HG02642 (cell line): ENCODE data around the gene CDC6.

Experiments used
- ATAC-seq: cut with Tn5 transposase; IDR thresholded peaks from one replicate; pipeline ENCODE4 v1.9.1; 2021; ENCODE audit warnings: mild to moderate bottlenecking; ENCODE audit not compliant: unreplicated experiment, poor library complexity

Gene CDC6

DNA sequence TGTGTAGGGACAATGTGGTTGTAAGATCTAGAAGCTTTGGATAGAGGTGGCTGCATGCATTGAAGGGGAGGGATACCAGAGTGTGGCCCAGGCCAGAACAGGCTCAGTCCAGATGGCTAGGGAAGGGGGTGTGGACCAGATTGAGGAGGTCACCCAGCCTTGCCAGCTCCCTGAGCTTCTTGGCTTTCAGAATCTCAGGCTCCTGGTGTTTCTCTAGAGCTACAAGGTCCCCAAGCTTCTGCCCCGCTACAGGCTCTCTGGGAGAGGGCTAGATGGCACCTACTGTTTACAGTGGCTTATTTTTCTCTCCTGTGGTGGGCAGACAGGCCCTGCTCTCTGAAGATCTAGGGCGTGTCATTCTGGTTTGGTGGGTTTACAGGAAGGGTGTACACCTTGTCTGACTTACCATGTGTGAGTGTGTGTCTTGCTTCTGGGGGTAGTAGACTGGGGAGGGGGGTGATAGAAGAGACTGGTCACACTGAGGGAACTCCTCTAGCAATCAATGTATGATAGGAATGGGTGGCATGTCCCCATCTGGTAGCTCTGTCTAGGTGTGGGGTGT is 22.4 kb downstream of the CDC6 start:
- no peak for ATAC-seq

DNA sequence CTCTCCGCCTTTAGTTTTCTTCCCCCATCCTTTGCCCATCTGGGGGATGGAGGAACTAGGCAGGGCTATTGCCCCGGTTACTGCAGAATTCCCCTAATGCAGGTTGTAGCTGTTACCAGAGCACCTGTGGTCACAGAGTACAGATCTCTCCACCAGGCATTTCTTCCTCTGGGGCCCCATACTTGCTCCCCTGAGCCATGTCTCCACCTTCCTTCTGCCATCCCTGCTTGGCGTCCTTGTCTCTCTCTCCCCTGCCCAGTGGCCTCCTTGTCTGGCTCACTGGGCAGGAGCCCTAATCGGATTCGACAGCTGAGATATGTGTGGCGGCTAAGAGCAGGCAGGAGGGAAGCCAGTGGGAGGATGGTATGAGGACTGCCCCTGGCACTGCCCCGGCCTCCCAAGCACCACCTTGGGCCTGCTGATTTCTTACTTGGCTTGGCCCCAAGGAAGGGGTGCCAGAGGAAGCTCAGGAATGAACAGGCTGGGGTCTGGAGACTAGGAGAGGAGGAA is 23.3 kb downstream of the CDC6 start:
- ATAC-seq = no peak

DNA sequence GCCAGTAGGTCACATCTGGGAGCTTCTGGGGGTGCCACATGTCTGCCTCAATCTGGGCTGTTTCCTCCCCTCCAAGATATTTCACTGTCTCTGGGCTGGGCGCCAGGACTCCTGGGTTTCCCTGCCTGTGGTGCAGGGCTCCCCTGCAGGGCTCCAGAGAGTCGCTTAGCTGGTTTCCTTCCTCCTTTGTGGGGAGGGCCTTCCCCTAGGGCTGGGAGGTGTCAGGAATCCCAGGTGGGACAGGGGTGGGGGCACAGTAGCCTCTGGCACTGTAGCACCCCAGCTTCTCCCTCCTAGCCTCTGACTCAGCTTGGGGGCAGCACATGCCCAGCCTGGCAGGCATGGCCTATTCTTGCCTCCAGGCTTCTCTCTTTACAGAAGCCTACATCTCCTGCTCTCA is 23.9 kb downstream of the CDC6 start:
- ATAC-seq = no peak

GRCh38 chr17:40312131-40312731 is 24.6 kb downstream of the CDC6 start:
- no peak for ATAC-seq

DNA sequence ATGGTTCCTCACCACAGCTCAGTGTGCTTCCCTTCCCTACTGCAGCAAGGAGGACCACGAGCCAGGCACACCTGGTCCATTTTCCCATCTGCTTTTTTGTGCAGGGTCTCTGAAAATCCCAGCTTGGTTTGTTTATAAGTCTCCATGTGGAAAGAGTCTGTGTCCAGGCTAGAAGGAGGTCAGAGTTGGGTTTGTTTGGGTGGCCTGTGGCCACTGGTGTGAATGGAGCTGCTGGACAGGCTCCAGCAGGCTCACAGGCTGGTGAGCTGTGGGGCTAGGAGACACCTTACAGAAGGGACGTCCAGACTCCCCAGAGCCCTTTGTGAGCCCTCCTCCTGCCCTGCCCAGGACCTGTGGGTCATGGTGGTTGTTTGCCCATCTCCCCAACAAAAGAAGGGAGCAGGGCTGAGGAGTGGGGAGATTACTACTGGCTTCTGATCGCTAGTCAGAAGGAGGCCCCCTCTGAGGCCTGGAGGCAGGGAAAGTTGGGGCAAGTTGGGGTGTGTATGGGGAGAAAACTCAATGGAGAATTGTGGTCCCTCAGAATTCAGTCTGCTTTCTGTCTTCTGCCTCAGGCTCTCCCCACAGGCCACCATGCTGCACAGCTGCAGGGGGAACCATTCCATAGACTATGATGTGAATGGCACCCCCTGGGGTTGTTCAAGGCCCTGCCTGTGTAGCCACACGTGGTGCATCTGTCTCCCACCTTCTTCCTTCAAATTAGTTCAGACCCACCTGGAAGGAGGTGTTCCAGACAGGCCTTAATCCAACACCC is 25.4 kb downstream of the CDC6 start:
- no peak for ATAC-seq

DNA sequence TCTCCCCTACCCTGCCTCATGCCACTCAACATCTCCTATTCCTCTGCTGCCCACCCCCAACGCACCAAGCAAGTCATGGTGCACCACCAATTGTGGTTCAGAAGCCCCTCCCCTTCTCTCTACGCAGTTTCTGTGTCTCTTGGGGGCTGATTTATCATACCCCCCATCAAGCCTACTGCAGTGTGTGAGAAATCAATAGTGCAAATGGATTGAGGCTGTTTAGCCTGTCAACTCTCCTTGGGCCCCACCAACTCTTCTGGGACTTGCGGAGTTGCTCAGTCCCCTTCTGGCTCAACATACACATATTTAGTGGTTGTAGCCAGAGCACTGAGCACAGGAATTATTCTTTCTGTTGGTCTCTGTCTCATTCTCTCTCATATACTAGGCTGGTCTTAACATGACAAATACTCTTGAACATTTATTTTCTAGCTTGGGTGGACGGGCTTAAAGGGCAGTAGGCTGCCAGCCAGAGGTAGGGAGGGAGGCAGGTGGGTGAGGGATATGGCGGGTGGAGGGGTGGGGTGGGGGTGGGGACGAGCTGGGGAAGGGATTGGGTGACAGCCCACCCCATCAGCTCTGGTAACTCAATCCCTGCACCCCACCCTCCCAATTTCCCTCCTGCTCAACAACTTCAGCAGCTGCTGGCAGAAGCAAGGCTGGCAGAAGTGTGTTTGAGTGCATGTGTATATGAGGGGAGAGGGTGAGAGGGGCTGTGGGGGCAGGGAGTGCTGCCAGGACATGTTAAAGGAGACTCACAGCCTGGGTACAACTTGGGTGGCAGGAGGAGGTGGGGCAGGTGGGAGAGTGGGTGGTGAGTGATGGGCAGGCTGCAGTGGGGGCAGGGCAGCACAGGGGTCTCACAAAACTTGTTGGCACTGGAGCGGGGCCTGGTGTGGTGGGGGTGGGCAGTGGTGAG is 26.2 kb downstream of the CDC6 start:
- no peak for ATAC-seq

DNA sequence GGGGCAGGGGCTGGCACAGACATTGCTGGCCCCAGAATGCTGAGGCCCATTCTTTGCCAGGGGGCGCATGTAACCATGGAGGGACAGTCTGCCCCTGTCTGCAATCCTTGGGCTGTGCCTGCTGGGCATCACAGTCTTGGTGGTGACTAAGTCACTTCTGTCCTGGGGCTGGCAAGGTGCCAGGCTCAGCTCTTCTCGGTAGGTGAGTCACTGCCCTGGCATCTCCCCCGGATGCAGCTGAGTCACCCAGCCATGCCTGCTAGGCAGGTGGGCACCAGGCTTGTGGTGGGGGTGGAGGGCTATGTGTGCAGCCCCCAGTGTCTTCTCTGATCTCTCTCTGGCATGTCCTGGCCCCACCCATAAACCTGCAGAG is 26.9 kb downstream of the CDC6 start:
- ATAC-seq = no peak

DNA sequence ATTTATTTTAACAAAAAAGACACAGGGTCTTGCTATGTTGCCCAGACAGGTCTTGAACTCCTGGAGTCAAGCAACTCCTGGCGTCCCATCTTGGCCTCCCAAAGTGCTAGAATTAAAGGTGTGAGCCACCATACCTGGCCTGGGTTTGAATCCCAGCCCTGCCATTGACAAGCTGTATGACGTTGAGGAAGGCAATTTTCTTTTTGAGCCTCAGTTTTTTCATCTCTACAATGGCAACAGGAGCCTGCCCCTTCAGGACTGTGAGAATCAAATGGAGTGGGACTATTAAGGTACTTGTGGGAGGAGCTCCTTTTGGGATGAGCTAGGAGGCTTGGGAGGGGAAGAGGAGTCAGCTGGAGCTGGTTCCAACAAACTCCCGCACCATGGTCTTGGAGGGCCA is 27.5 kb downstream of the CDC6 start:
- ATAC-seq = no peak

DNA sequence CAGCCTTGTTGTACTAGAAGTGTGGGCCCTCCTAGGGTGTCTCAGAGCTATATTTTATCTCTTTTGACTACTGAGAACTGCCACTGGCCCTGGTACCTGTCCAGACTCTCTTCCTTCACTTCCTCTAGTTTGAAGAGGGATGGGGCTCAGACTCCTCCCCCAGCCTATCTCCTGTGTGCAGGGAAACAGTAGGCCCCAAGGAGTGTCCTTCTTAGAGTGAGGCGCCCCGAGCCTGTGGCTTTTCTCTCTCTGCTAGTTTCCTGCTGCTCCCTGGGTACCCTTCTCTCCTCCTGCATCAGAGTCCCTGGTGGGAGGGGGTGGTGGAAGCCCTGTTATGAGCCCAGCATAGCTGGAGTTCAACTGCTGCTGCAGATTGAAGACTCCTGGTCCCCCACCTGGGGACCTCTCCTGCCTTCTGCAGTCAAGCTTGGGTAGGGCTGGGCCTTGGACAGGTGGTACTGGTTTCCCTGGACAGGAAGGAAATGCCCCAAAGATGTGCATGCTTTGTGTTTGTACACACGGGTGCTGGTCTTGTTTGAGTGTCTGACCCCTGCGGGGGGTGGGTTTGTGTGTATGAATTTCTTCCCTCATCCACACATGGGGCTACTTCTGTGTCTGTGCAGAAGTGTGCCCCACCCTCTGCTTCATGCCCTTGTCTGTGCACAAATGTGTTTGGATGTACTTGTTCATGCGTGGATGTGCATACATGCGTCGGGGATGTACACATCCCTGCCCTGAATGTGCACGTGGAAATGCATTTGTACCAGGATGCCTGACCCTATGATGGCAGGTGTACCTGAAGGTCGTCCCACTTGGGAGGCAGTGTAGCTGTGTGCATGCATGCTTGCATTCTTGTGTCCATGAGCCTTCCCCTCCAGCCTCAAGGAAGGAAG is 28.2 kb downstream of the CDC6 start:
- ATAC-seq = no peak

DNA sequence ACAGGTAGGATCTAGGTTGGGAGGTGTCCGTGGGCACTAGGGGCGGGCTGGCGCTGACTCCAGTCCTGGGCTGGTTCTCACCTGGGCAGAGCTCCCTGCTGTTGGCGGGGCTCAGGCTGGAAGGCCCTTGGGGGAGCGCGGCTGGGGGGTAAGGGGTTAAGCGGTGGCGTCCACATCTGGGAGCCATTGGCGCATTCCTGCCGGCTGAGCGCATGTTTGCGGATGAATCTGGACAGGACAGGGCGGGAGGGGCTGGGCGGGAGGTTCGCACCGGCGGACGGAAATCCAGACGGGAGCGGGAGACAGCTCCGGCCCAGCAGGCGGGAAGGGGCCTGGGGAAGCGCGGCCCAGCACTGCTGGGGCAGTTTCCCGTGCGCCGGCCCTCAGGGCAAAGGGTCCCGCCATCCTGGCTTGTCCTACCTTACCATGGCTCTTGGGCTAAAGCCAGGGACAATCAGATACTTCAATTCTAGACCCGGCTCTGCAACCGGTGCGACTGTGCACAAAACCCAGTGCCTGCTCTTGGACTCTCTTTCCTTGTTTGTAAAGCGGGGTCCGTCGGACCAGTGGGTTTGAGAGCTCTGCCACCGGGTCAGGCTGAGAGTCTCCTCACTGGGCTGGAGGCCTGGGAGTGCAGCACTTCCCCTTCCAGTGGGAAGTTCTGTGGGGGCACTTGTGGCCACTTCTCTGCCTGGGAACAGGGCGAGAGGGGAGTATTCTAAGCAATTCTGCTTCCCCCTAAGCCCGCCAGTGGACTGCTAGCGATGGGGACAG is 29.1 kb downstream of the CDC6 start:
- no peak for ATAC-seq

GRCh38 chr17:40317345-40317873 is 29.7 kb downstream of the CDC6 start:
- no peak for ATAC-seq

- ATAC-seq = peak; percentile 63
Measured at GRCh38 chr17:40317880-40318829, 30.5 kb downstream of the CDC6 start.

DNA sequence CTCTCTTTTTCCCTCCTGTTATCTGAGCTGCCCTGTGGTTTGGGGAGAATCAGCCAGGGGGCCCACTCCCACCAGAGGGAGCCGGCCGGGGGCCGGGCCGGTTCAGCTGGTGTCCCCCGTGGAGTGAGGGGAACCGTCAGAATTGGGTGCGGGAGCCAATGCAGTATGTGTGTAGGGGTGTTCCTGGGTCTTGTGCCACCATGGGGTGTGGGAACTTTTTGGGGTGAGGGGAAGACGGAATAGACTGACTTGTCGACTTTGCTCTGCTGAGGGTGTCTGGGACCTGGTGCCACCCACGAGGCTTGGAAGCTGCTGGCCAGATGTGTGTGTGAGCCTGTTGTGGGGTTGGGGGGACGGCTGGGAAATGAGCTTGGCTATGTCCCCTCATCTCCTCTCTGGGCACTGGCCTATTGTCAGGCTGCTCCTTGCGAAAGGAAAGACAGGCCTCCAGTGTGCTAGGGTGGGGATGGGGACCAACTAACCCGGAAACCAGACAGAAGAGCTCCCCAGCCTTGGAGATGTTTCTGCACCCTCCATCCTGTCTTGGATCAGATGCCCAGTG is 31.2 kb downstream of the CDC6 start:
- ATAC-seq = no peak

GRCh38 chr17:40319651-40320540 is 32.2 kb downstream of the CDC6 start:
- ATAC-seq = no peak

DNA sequence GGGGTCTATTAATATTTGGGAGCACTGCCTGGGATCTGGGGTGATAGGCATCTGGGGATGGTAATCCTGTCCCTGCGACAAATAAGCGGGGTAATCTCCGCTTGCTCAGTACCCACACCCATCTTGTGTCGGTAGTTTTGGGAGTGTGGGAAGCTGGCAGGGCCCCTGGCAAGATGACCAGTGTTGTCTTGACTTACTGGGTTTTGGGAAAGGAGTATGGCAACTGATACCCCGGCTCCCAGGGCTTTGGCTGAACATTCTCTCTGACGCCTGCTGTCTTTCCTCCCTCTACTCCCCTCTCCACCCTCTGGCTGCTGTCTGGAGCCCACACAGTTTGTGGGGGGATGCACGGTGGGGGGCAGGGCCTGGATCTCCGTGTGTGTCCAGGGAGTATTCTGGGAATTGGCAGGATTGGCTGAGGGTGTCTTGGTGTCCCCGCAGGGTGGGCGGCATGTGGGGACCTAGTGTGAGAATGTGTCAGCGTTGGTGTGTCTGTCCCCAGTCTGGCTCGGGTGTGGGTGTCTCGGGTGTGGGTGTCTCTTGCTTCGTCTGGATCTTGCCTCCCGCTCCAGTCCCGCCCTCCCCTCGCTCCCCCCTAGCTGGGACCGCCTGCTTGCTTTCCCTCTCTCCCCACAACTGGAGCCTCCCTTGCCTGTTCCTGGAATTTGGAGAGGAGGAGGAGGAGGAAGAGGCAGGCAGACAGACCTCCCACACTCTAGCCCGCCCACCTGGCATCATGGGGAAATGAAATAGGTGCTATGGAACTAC is 33.3 kb downstream of the CDC6 start:
- ATAC-seq = no peak

GRCh38 chr17:40321524-40321929 is 33.8 kb downstream of the CDC6 start:
- no peak for ATAC-seq
